ENCODE data around the gene AFF3.

The AFF3 gene

GRCh38 chr2:100064592-100065428, 77.6 kb downstream of the AFF3 start:
- H3K4me3 ChIP-seq (ENCODE audit: low read depth, low read length) = no peak overlapping the region
- no peak for TF ChIP-seq CTCF (IDR thresholded peaks at IDR 0.05; ENCODE audit: borderline replicate concordance, insufficient read depth, low read depth, low read length)

- TF ChIP-seq CTCF (IDR thresholded peaks at IDR 0.05; ENCODE audit: borderline replicate concordance, insufficient read depth, low read depth, low read length) = no peak
- no peak overlapping the region for H3K4me3 ChIP-seq (ENCODE audit: low read depth, low read length)
Measured at GRCh38 chr2:100064165-100064564, 78.2 kb downstream of the AFF3 start.

GRCh38 chr2:100063459-100063953, 78.9 kb downstream of the AFF3 start:
- H3K4me3 ChIP-seq (ENCODE audit: low read depth, low read length) = no peak overlapping the region
- TF ChIP-seq CTCF (IDR thresholded peaks at IDR 0.05; ENCODE audit: borderline replicate concordance, insufficient read depth, low read depth, low read length) = no peak

GRCh38 chr2:100062336-100062735, 80.1 kb downstream of the AFF3 start:
- H3K4me3 ChIP-seq (ENCODE audit: low read depth, low read length) = no peak overlapping the region
- no peak for TF ChIP-seq CTCF (IDR thresholded peaks at IDR 0.05; ENCODE audit: borderline replicate concordance, insufficient read depth, low read depth, low read length)

GRCh38 chr2:100060875-100061274, 81.5 kb downstream of the AFF3 start:
- TF ChIP-seq CTCF (IDR thresholded peaks at IDR 0.05; ENCODE audit: borderline replicate concordance, insufficient read depth, low read depth, low read length) = no peak
- H3K4me3 ChIP-seq (ENCODE audit: low read depth, low read length) = no peak overlapping the region

GRCh38 chr2:100059638-100060037, 82.8 kb downstream of the AFF3 start:
- no peak overlapping the region for H3K4me3 ChIP-seq (ENCODE audit: low read depth, low read length)
- no peak for TF ChIP-seq CTCF (IDR thresholded peaks at IDR 0.05; ENCODE audit: borderline replicate concordance, insufficient read depth, low read depth, low read length)

GRCh38 chr2:100057901-100058261, 84.5 kb downstream of the AFF3 start:
- TF ChIP-seq CTCF (IDR thresholded peaks at IDR 0.05; ENCODE audit: borderline replicate concordance, insufficient read depth, low read depth, low read length) = no peak
- H3K4me3 ChIP-seq (ENCODE audit: low read depth, low read length) = no peak overlapping the region

All from GM12875 (cell line).